ENCODE data around the gene DLGAP1. TPM values are rescaled to one million over a fixed set of nuclear protein-coding genes. Genes with fewer than 3 reads are reported as not detected.

DLGAP1 gene
- total and polyA plus RNA-seq, 7 donors = 0.13 to 2.6 (median 1.3) TPM; not detected in 1

DNA sequence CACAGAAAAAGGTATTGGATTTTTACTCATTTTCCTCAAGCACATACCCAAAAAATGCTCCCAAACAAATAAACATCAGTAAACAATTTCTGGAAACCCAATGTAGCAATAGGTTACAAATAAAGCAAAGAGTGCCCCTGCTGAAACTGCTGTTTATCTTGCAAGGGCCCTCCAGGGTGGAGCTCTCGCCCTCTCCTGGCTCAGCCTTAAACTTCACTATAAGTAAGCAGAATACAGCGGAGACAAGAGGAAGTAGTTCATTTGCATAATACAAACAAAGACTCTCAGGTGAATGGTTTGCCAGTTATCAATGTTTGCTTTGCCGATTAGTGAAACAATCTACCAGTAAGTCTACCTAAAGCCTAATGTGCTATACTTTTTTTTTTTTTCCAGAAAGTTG, 437.6 kb downstream of the DLGAP1 start:
- no peaks in the 10 kb centered on the region for H3K36me3 ChIP-seq
- intact Hi-C loops (cut with DNase I) = no loop called here
- 8 to 32% methylated on average over 3 of the region's 3 CpGs for WGBS, 2 donors
- no peak overlapping the region for H3K4me3 ChIP-seq
- no peaks in the 10 kb centered on the region for H3K4me1 ChIP-seq
- TF ChIP-seq POLR2A (IDR thresholded peaks at IDR 0.05) (no peak), CTCF (IDR thresholded peaks at IDR 0.05) (no peak), POLR2AphosphoS5 (IDR thresholded peaks at IDR 0.05) (no peak), EP300 (IDR thresholded peaks at IDR 0.05) (no peak)
- H3K27me3 ChIP-seq = no peaks in the 10 kb centered on the region
- no peak for DNase-seq
- peaks cover 0 to 3% (median 0%) of the 10 kb centered on the region in 4 donors for H3K9me3 ChIP-seq
- no peak overlapping the region for H3K27ac ChIP-seq

DNA sequence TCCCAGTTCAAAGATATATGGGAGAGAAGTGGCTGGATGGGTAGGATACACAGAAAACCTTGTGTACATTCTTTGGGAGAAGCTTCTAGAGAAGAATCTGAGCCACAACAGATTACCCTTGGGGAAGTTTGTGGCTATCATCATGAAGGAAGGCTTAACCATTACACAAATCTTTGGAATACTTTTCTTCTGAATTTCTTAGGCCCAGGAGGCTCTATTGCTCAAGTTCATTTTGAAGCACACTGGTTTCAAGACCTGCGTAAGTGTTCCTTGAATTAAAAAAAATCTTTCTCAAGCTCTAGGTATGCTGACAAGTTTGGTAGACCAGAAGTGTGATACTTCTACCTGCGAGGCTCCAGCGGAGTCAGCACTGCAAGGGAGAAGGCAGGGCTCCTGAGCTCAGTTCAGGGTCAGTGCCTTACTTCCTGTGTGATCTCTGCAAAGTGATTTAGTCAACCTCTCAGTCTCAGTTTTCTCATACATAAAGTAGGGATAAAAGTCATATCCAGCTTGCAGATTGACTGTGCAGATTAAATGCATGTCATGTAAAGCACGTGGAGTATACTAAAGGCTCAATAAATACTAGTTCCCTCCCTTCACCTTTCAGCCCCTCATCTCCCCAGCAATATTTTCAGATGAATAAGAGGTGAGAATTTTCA, 438.6 kb downstream of the DLGAP1 start:
- no peak for TF ChIP-seq POLR2AphosphoS5 (IDR thresholded peaks at IDR 0.05)
- TF ChIP-seq EP300 (IDR thresholded peaks at IDR 0.05) = no peak
- TF ChIP-seq CTCF (IDR thresholded peaks at IDR 0.05) = no peak
- TF ChIP-seq POLR2A (IDR thresholded peaks at IDR 0.05) = no peak
- no peak overlapping the region for H3K4me3 ChIP-seq
- WGBS, 2 donors = 88 to 89% methylated on average over 4 of the region's 4 CpGs
- no peaks in the 10 kb centered on the region for H3K27me3 ChIP-seq
- H3K4me1 ChIP-seq = no peaks in the 10 kb centered on the region
- H3K27ac ChIP-seq = no peak overlapping the region
- no peaks in the 10 kb centered on the region for H3K36me3 ChIP-seq
- DNase-seq = no peak
- peaks cover 0 to 3% (median 0%) of the 10 kb centered on the region in 4 donors for H3K9me3 ChIP-seq
- intact Hi-C loops (cut with DNase I) = no loop called here

DNA sequence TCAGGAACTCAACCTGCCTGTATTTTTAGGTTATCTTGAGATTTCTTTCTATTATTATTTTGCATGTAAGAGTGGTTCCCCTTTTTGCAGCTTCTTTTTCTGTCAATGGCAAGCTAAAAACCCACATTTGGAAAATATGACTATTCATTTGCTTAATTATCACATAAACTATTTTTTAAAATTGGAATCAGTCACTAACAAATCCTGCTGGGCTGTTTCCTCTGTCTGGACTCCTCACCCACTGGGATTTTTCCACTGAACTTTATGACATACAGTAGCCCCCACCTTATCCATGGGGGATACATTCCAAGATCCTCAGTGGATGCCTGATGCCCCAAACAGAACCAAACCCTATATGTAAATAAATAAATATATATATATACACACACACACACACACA, 447.3 kb downstream of the DLGAP1 start:
- H3K4me3 ChIP-seq = no peak overlapping the region
- intact Hi-C loops (cut with DNase I) = no loop called here

GRCh38 chr18:4004183-4004829, 450.8 kb downstream of the DLGAP1 start:
- DNase-seq = no peak
- Histone ChIP-seq H3K9me3 (no peaks in the 10 kb centered on the region), H3K27me3 (no peaks in the 10 kb centered on the region), H3K36me3 (no peaks in the 10 kb centered on the region), H3K27ac (no peak overlapping the region), H3K4me3 (no peak overlapping the region), H3K4me1 (no peaks in the 10 kb centered on the region)
- intact Hi-C loops (cut with DNase I) = no loop called here
- TF ChIP-seq CTCF (IDR thresholded peaks at IDR 0.05) = no peak
- no peak for TF ChIP-seq POLR2AphosphoS5 (IDR thresholded peaks at IDR 0.05)
- no peak for TF ChIP-seq POLR2A (IDR thresholded peaks at IDR 0.05)
- no peak for TF ChIP-seq EP300 (IDR thresholded peaks at IDR 0.05)
- WGBS, 2 donors = 52 to 57% methylated on average over 8 of the region's 8 CpGs

More for the DNA sequence above, 447.3 kb downstream of the DLGAP1 start:
- DNase-seq = no peak
- TF ChIP-seq POLR2AphosphoS5 (IDR thresholded peaks at IDR 0.05) (no peak), POLR2A (IDR thresholded peaks at IDR 0.05) (no peak), EP300 (IDR thresholded peaks at IDR 0.05) (no peak), CTCF (IDR thresholded peaks at IDR 0.05) (no peak)
- no peaks in the 10 kb centered on the region for H3K4me1 ChIP-seq
- no peaks in the 10 kb centered on the region for H3K27me3 ChIP-seq
- H3K27ac ChIP-seq = no peak overlapping the region
- no peaks in the 10 kb centered on the region for H3K36me3 ChIP-seq
- no peaks in the 10 kb centered on the region for H3K9me3 ChIP-seq
